ENCODE measurements around the gene CARTPT.

CARTPT gene

GRCh38 chr5:71737931-71738539, 19.0 kb downstream of the CARTPT start:
- no peak for DNase-seq

DNA sequence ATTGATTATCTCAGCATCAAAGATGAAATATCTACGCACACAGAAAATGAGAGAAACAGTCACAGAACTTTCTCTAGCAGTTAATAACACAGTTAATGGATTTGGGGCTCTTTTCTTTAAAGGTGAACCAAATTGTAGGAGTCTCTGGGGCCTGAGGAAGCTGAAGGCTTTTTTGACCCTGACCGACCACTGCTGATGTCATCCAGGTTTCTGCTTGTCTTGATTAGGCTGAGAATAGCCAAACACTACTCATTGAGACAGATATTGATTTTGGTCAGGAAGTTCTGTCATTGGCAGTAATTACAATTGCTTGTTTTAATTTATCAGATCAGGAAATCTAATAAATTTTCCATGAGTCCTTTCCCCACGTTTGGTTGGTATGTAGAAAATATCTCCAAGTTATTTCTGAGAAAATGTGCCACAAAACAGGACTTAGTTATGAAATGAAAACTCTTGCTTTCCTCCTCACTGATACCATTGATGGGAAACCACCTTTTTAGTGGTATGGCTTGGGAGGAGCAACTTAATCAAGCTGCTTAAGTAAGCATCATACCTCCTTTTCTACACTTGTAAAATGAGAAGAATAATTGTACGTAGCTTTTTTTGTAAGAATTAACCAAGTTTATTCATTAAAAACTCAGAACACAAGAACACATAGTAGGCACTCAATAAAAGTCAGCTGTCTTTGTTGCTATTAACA, 19.7 kb downstream of the CARTPT start:
- no peak for DNase-seq

- no peak for DNase-seq
Measured at GRCh38 chr5:71740015-71740753, 21.1 kb downstream of the CARTPT start.

- no peak for DNase-seq
Measured at GRCh38 chr5:71743155-71743554, 24.1 kb downstream of the CARTPT start.

- no peak for DNase-seq
Measured at GRCh38 chr5:71744009-71744790, 25.1 kb downstream of the CARTPT start.

DNA sequence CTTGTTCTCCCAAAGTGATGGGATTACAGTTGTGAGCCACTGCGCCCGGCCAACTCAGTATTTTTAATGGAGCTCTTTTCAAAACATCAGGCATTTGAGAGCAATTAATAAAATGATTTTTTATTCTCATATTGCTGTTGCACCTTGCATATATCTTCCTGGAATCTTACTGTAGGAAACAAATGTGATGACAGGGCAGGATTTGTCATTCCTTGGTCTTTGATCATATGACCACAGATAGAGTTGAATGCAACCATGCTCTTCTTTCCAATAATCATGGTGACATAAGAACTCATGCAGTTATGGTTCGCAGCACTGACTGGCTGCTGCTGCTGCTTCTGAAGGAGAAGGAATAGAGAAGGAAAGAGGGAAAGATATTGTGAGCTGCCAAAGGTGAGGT, 28.1 kb downstream of the CARTPT start:
- no peak for DNase-seq

DNA sequence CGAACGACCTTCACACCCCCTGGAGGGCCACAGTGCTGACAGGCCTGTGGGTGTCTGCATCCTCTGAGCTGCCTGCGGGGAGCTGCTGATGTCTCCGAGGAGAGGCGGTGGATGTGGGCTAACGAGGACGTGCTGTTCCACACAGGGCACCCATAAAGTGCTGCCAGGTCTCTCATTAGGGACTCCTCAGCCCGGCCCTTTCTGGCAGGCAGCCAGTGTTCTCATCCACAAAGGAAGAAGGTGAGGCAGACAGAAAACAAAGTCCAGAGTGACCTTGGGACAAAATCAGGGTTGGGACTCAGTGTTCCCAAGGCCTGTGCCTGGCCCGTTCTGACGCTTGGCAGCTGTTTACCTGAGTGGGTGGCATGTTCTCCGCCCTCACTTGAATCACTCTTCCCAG, 29.3 kb downstream of the CARTPT start:
- DNase-seq, result no peak

DNA sequence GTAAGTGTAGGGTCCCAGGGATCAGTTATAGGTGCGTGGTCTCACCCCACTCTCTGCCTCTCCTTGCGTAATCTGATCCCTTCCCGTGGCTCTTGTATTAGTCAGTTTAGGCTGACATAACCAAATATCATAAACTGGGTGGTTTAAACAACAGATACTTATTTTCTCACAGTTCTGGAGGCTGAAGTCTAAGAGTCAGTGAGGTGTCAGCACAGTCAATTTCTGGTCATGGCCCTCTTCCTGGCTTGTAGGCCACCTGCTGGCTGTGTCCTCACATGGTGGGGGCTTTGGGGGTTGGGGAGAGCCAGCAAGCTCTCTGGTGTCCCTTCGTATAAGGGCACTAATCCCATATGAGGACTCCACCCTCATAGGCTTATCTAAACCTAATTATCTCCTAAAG, 32.3 kb downstream of the CARTPT start:
- no peak for DNase-seq

GRCh38 chr5:71752441-71753190, 33.5 kb downstream of the CARTPT start:
- DNase-seq, result no peak

DNA sequence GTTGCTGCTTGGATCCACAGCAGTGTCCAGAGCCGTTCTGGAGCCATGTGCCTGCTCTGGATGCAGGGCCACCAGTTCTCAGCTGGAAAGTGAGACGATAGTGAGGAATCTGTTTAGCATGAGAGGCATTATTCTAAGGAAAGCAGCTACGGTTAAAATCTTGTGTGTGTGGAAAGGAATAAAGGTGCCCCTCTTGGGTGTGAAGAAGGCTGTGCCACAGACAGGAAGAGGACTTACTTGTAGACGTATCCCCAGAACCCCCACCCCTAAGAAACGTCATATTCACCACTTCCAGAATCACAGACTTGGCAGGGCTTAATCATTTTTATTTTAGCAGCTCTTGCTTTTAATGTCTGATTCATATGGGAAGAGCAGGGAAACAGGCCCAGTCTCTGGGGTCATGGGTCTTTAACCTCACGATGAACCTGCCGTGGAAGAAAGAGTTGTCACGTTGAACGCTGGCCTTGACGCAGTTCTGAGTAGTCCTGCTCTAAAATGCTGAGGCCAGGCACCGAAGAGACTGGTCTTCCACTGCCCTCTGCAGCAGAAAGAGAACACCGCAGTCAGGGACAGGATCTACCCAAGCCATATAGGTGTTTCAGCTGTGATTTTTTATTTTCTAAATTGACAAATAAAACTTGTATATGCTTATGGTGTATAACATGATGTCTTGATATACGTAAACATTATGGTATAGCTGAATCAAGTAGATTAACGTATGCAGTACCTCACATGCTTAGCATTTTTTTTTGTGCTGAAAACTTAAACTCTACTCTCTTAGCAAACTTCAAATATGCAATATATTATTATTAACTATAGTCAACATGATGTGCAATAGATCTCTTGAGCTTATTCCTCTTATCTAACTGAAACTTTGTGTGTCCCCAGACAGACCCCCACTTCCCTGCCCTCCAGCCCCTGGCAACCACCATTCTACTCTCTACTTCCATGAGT, 38.8 kb downstream of the CARTPT start:
- DNase-seq, result no peak

GRCh38 chr5:71762826-71763225, 43.8 kb downstream of the CARTPT start:
- DNase-seq, result no peak

GRCh38 chr5:71767661-71768060, 48.6 kb downstream of the CARTPT start:
- DNase-seq, result no peak

GRCh38 chr5:71769287-71769686, 50.2 kb downstream of the CARTPT start:
- no peak for DNase-seq

DNA sequence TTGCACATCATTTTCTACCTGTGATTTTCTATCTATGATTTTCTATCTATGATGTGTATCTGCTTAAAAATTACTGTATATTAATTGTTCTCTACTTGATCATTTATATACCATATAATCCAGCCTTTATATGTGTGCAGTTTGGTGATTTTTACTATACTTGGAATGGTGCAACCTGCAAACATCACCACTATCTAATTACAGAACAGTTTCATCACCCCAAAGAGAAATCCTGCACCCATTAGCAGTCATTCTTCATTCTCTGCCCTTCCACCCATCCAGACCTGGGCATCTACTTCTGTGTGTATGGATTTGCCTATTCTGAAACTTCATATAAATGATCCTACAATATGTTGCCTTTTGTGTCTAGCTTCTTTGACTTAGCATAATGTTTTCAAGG, 51.3 kb downstream of the CARTPT start:
- no peak for DNase-seq
